ENCODE measurements around the gene AHCYL2. TPM values are rescaled to one million over a fixed set of nuclear protein-coding genes. Genes with fewer than 3 reads are reported as not detected.
"Not testable (repeated sequence)": the region's sequence is repeated elsewhere in the genome, so short reads cannot be mapped to it uniquely, and the experiment has no call there.

The AHCYL2 gene
- polyA plus RNA-seq, 10 donors = 10.6 to 19.7 (median 15.6) TPM

DNA sequence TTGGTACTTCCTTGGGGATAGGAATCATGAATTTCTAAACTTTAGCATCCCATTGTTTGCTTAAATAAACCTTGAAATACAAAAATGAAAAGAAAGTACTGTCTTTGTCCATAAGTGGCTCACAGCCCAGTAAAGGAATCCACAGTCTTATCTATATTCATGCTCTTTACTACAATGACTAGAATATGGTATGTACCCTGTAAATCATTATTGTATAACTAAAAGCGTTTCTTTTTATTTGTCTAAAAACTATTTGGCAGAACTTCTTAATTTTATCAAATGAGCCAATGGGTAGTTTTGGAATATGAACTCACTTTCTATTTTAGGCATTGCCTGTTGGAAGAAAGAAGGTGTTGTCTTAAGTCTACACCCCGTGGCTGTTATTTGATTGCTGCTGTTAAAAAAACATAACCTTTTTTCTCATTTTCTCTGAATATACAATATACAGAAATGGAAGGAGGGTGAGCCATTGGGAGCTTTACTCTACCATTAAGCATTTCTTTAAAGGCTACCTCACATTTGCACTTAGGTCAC is 197.0 kb downstream of the AHCYL2 start:
- DNase-seq = no peak

DNA sequence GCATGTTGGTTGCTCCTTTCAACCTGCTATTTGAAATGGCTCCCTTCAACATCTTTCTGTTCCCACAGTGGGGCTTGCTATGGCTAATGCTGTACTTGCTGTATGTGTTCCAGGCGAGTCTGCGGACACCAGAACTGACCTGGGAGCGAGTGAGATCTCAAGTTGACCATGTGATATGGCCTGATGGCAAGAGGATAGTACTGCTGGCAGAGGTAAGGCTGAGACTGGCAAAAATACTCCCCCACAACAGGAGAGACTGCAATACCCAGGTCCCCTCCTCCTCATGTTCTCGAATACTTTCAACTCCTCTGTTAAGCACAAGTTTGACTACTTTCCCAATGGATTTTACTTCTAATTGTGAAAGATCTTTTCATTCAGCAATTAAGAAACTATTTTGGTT is 197.9 kb downstream of the AHCYL2 start:
- DNase-seq = no peak

DNA sequence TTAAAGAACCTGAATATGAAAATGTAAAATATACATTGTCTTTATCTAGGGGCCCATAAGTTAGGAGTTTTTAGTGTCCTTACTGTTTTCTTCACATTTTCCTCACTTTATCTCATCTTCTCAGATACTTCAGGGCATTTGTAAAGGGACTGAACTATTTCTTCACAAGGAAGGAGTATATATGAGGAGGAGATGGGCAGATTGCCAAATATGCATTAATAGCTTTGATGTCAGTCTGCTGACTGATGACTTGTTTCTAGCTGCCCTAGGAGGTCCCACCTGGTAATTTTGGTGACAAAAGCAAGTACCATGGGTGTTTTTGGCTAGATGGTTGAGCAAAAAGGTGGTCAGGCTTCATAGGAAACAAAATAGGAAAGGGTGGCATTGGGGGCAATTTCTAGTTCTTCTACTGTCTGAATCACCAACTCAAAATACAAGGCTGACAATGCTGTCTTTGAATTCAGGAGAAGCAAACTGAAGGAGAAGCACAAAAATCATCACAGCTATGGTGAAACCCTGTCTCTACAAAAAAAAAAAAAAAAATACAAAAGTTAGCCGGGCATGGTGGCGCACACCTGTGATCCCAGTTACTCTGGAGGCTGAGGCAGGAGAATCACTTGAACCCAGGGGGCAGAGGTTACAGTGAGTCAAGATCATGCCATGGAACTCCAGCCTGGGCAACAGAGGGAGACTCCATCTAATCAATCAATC is 199.0 kb downstream of the AHCYL2 start:
- peak in 1 of 3 donors; percentile 9 for DNase-seq

DNA sequence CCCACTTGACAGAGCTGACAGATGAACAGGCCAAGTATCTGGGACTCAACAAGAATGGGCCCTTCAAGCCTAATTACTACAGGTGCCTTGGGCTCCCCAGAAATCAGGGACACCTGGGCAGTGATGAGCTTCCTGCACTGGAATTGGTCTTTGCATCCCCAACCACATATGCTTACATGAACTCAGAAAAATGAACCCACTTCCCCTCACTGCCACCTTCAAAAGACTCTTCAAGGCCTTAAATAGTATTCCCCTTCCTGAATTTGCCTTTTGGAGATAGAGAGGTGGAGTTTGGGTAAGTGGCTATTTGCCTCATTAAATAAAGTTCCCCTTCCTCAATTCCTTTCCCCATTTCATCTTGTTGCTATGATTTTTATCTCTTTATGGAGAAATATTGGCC is 201.7 kb downstream of the AHCYL2 start:
- no peak for DNase-seq

DNA sequence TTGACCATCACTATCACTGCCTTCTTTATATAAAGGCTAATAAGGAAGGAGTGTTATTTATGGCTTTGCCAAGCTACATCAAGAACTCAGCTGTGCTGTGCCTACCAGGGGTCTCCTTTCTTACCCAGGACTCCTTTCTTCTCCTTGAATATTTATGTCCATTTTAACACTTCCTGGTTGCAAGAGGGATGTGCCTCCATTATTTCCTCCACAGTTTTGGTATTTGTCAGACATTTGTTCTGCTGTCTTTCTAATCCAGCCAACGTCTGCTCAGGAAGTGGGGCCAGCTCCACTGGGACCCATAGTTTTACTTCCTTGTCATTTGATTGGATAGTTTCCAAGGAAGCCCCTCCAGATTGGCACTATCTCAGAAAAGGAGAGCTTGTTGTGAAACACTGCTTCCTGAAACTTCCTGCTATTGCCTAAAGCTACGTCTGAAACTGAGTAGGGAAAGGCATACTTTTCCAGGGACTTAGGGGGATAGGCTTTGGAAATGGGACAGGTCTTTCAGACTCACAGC is 202.8 kb downstream of the AHCYL2 start:
- DNase-seq = no peak

DNA sequence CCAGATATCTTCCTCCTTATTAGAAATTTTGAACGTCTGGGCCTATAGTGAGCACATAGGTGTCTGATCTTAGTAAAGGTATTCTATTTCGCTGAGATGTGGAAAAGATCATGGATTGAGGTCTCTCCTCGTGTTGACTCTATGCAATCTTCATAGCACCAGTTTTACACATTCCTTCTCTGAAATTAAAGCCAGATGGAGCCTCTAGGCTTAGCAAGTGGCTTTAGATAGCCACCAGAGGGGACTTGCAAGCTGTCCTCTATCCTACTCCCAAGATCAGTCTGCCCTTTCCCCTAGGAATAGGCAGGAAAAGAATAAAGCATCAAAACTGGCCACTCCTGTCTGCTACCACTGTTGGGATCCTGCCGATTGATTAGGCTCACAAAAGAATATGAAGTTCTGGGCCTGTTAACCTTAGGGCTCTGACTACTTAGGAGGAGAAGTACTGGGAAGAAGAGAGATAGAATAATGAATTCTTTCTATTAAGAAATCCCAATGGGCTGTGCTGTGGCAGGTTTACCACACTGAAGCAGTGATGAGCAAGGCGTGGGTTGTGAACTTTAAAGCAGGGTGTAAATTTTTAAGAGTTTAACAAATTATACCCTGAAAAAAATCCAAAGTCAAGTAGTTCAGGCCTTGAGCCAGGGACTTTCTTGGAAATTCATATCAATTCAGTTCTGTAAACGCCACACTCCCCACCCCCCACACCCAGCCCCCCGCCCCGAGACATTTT is 207.2 kb downstream of the AHCYL2 start:
- no peak for DNase-seq

DNA sequence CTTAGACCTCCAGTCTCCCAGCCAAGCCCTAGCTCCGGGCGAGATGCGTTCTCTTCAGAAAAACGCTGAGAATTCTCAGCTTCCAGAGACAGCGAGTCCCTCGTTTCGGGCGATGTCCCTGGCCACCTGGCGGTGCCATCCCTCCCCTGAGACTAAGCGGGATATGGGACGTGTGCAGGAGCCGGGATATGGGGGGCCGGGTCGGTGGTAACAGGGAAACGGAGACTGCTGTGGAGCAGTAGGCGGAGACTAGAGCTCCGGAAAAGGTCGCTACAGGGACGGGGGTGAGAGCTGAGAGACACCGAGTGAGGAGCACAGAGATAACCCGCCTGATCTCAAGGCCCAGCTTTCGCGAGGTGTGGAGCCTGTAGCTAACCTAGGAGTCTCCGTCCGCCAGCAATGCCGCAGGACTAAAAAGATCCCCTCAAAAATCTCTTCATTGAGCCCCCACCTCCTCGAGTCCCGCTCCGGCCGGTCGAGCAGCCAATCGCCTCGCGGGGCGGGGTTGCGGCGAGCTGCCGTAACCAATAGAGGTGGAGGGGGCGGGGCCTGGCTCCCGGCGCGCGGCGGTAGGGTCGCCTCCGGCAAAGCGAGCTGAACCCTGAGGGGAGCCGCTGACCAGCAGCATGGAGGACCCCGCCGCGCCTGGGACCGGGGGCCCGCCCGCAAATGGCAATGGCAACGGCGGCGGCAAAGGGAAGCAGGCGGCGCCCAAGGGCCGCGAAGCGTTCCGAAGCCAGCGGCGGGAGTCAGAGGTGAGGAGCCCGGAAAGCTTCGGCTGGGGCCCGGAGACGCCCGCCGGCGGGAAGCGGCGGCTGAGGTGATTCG is 209.2 kb downstream of the AHCYL2 start, which contains the start of gene STRIP2:
Gene STRIP2 (plus strand): TSS at position 586 of the 828 bp plus-strand sequence. CDS start 41 bp downstream, at position 627.
- peak; percentile 85 to 97 (median 92) for DNase-seq

DNA sequence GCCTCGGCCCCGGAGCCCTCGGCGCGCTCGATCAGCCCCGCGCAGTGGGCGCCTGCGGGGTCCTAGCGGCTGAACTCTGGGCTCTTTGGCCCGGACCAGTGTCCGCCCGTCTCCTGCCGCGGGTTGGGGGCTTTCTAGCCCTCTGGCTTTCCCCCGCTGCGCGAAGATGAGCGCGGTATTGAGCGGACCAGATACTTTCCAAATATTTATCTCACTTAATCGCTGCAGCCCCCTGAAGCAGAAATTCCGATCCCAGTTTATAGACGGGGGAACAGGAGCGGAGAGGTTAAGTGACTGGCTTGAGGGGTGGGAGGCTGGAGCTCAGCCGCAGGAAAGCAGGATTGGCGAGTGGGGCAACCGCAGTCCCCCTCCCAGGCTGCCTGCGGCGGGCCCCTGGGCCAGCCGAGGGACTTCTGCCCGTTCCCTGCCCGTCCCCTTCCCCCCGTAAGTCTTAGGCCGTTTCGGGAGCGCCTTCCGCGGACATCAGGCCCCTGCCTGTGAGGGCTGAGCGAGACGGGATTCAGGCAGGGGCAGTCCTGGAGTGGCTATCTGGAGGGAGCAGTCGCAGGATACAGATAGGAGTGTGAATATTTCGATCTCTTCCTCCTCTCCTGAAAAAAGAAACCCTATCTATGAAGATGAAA is 210.0 kb downstream of the AHCYL2 start:
- DNase-seq = peak in 1 of 3 donors; percentile 22

DNA sequence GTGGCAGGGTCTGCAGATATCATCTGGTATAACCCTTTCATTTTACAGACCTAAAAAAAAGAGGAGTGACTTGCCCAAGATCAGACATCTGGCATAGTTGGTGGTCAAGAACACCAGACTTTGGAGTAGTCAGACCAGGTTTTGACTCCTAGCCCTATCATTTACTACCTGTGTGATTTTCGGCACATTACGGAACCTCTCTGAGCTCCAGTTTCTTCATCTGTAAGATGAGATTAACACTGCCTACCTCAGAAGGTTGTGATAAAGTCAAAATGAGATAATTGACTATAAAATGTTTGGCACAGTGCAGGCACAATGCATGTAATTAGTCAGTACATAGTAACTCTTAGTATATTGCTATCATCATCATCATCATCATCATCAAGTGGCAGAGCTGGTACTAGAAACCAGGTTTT is 210.6 kb downstream of the AHCYL2 start:
- no peak for DNase-seq

DNA sequence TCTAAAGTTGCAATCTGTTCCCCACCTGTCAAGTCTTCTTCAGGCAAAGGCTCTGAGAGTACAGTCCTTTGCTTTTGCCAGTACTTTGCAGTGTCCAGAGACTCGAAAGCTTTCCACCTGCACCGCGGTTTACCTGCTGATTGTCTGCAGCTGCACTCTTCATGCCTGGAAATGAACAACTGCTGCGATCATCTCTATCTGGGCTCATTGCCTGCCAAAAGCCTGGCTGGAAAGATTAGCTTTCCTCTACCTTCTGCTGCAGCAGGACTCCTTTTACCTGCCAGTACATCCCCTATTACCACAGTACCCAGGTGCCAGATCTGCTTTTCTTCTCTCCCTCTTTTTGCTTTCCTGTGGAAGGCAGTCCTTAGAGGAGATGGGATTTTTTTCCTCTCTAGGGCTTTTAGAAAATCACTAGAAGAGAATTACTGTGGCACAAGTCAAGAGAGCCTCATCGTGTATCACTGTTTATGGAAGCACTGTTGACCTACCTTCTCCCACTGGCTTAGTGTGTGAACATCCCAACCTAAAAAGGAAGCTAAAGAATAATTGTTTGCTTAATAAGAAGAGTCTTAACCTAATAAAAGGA is 211.6 kb downstream of the AHCYL2 start:
- DNase-seq = no peak

DNA sequence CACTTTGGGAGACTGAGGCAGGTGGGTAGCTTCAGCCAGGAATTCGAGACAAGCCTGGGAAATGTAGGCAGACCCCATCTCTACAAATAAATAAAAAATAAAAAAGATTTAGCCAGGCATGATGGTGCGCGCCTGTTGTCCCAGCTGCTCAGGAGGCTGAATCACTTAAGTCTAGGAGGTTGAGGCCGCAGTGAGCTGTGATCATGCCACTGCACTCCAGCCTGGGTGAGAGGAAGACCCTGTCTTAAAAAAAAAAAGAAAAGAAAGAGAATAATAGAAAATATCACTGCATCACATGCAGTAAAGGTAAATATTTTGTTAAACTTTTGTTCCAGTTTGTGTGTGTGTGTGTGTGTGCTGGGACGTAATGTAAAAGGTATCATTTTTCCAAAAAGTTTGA is 212.4 kb downstream of the AHCYL2 start:
- no peak for DNase-seq

DNA sequence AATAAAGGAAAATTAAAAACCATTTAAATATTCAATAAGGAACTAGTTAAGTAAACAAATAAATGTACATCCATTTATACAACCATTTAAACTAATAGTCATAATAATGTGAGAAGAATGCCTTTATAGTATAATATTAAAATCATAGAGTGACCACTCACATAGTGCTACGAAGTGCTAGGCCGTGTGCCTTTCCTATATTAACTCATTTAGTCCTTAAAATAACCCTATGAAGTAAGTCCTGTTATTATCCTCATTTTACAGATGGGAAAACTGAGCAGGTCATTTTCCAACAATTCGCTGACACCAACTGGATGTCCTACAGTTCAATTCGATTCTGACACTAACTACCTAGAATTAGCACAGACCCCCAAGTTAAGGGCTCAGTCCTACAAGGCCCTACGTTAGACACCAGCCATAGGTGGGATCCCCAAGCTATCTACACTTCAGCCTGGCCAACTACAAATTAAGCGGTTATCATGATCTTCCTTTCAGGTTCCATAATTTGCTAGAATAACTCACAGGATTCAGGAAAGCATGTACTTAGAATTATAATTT is 213.5 kb downstream of the AHCYL2 start:
- DNase-seq = no peak

DNA sequence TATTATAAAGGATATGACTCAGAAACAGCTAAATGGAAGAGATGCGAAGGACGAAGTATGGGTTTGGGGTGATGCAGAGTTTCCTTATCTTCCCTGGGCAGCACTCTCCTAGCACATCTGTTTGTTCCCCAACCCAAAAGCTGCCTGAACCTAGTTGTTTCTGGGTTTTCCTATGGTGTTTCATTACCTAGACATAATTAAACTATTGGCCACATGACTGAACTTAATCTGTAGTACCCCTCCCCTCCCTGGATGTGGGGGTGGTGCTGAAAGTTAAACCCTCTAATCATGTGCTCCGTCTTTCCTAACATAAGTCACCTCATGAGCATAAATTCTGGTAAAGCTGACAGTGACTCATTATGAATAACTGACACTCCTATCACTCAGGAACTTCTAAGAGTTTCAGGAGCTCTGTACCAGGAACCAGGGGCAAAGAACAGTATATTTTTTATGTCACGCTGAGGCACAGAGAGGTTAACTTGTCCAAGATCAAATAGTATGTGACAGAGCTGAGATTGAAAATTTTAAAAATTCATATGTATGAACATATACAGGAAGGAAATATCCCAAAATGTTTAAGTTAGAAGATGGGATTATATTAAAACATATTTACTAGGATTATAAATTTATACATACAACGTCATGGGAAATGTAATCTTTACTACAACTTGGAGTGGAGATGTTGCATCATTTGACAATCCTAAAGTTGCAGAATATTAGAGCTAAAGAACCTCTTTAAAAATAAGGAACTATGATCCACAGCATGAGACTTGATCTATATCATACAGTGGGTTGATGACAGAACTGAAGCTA is 214.2 kb downstream of the AHCYL2 start:
- DNase-seq = peak in 1 of 3 donors; percentile 20

DNA sequence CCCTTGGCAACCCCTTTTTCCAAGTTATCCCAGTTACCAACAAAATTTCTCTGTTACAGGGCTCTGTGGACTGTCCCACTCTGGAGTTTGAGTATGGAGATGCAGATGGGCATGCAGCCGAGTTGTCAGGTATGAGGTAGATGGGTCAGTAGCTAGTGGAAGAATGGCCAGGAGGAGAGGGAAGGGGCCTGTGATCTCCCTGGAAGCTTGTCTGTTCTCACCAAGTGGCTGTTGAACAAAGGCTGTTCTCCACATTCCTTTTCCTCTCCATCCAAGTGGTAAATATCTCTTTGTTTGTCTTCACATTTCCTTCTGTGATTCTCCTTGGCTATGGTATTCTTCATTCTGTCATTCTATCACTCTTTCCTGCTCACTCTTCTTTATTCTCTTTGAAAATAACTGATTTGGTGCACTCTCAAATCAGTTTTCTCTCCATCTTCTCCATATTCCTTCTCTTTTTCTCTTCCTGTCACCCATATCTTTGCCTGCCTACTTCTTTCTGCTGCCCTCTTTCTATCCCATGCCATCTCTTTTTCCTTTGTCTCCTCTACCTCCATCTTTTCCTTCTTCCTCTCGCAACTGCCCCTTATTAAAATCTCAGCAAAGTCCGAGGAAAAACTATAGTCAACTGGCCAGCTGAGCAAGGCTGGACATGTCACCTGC is 215.3 kb downstream of the AHCYL2 start:
- DNase-seq = no peak

DNA sequence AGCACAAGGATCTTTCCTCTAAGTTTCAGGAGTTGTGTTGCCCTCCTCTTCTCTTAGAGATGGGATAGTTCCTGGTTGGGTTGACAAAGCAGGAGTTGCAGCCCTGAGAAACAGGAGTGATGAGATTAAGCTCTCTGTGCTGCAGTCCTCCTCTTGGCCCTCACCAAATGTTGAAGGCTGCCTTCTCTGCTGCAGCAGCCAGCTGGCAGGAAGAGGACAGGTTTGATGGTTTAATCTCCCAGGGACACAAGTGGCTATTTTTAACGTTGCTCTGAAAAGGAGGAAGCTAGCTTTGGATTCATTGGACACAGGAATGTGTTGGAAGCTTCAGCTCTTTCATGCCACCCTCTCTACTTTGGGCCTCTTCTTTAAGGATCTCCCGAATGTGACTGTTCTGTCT is 218.8 kb downstream of the AHCYL2 start:
- no peak for DNase-seq

DNA sequence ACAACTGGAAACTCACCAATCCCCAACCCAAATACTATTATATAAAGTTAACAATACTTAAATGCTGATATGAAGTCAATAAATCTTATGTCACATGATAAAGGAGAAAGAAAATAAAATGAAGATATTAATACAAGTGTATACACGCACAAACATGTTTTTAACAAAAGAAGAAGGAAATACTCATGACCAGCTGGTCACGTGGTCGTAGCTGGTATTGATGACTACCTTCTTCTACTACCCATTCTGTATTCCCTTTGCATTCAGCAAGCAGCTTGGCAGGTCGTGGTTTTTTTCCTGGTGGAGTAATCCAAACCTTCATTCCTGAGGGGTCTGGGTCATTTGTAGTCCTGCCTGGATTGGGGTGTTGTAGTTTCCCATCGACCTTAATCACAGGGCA is 219.9 kb downstream of the AHCYL2 start:
- not testable (repeated sequence) for DNase-seq

DNA sequence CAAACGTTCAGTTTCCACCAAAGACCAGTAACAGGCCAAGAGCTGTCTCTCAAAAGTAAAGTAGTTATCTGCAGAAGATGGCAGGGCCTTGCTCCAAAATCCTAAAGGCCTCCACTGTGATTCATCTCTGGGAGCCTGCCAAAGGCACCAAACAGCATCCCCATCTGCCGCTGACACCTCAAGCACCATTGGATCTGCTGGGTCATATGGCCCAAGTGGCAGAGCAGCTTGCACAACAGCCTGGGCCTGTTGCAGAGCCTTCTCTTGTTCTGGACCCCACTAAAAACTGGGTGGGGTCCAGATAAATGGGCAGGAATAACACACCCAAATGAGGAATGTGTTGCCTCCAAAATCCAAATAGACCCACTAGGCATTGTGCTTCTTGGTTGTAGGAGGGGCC is 222.1 kb downstream of the AHCYL2 start:
- DNase-seq = not testable (repeated sequence)

DNA sequence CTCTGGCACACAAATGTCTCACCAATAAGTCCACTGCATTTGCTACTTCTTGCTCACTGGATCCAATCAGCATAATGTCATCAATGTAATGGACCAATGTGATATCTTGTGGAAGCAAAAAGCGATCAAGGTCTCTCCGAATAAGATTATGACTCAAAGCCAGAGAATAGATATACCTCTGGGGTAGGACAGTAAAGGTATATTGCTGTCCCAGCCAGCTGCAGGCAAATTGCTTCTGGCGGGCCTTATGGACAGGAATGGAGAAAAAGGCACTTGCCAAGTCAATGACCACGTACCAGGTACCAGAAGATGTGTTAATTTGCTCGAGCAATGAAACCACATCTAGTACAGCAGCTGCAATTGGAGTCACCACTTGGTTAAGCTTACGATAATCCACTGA is 222.6 kb downstream of the AHCYL2 start:
- DNase-seq = not testable (repeated sequence)

DNA sequence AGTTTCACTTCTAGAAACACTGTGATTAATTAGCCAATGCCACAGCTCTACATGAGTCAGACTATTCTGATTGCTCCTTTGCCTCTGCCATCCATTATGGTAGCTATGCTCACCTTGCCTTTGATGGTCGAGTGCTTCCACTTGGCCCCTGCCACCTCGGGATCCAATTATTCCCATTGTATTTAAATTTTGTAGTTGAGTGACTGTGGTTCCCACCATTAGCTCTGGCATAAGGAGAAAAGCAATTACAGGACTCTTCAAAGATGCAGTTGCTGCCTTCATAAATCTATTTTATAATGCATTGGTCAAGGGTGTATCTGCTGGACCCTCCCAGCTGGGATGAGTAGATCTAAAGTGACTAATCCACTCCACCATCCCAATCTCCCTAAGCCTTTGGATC is 223.8 kb downstream of the AHCYL2 start:
- DNase-seq = not testable (repeated sequence)
